HG03457 (cell line): Measurements from ENCODE around the gene LCE1E.

Source experiments
- ATAC-seq: cut with Tn5 transposase; IDR thresholded peaks from one replicate; pipeline ENCODE4 v1.9.1; 2021; ENCODE audit warnings: moderate number of reproducible peaks; ENCODE audit not compliant: unreplicated experiment

The LCE1E gene

GRCh38 chr1:152786077-152786476, at the start of gene LCE1E:
LCE1E (plus strand) TSS chr1:152786257; CDS start chr1:152787300, 1,043 bp downstream.
- ATAC-seq: no peak

GRCh38 chr1:152737997-152738396, 48.1 kb upstream of the LCE1E start:
- no peak for ATAC-seq

GRCh38 chr1:152739841-152740240, 46.2 kb upstream of the LCE1E start:
- ATAC-seq: no peak

GRCh38 chr1:152741656-152742055, 44.4 kb upstream of the LCE1E start:
- no peak for ATAC-seq

GRCh38 chr1:152743371-152744145, 42.5 kb upstream of the LCE1E start:
- no peak for ATAC-seq

GRCh38 chr1:152745289-152745704, 40.8 kb upstream of the LCE1E start:
- ATAC-seq: no peak

- ATAC-seq: no peak
Measured at GRCh38 chr1:152745765-152746444, 40.2 kb upstream of the LCE1E start.

- ATAC-seq: no peak
Measured at GRCh38 chr1:152747831-152748230, 38.2 kb upstream of the LCE1E start.

GRCh38 chr1:152752225-152752624, 33.8 kb upstream of the LCE1E start:
- no peak for ATAC-seq

GRCh38 chr1:152753586-152753985, 32.5 kb upstream of the LCE1E start:
- ATAC-seq: no peak

GRCh38 chr1:152756872-152757271, 29.2 kb upstream of the LCE1E start:
- ATAC-seq: no peak

GRCh38 chr1:152757747-152758146, 28.3 kb upstream of the LCE1E start, which contains the start of gene KPRP:
KPRP (plus strand) TSS chr1:152758025; CDS start chr1:152759589, 1,564 bp downstream.
- no peak for ATAC-seq

GRCh38 chr1:152758636-152759035, 27.4 kb upstream of the LCE1E start:
- ATAC-seq: no peak

- no peak for ATAC-seq
Measured at GRCh38 chr1:152759453-152760173, 26.4 kb upstream of the LCE1E start.

GRCh38 chr1:152760551-152761190, 25.4 kb upstream of the LCE1E start:
- ATAC-seq: no peak

GRCh38 chr1:152761609-152762213, 24.3 kb upstream of the LCE1E start:
- ATAC-seq: no peak

GRCh38 chr1:152768847-152769533, 17.1 kb upstream of the LCE1E start:
- no peak for ATAC-seq

GRCh38 chr1:152770411-152770810, 15.6 kb upstream of the LCE1E start:
- ATAC-seq: no peak

- ATAC-seq: no peak
Measured at GRCh38 chr1:152774875-152775274, 11.2 kb upstream of the LCE1E start, which contains the start of gene LCE1F. LCE1F (plus strand) TSS chr1:152775140; CDS start chr1:152776372, 1,232 bp downstream.

GRCh38 chr1:152776361-152776760, 9.7 kb upstream of the LCE1E start:
- no peak for ATAC-seq
